HepG2 (cell line): ENCODE measurements around the gene RPS2. TPM values are rescaled to one million over a fixed set of nuclear protein-coding genes. Genes with fewer than 3 reads are reported as not detected.

Source experiments
- HIVEP1 ChIP-seq: sonication (generic); formaldehyde crosslinking; IDR thresholded peaks from 2 replicates; pipeline ENCODE4 v1.4.0; 2020; ENCODE audit warnings: mild to moderate bottlenecking, missing genetic modification reagents
- HMG20B ChIP-seq: conservative IDR thresholded peaks from 2 replicates; pipeline ENCODE4 v1.6.1; 2016; ENCODE audit warnings: missing genetic modification reagents, missing compliant biosample characterization
- HNRNPL ChIP-seq: fragments of 200-400 bp; formaldehyde crosslinking; IDR thresholded peaks from 2 replicates; pipeline ENCODE4 v1.6.1; 2017; ENCODE audit warnings: mild to moderate bottlenecking, low read depth, low read length
- KLF13 ChIP-seq: sonication (generic); formaldehyde crosslinking; IDR thresholded peaks from 2 replicates; pipeline ENCODE4 v1.4.0; 2020; ENCODE audit warnings: mild to moderate bottlenecking, missing genetic modification reagents
- KLF16 ChIP-seq, 2 experiments: sonication (generic) in 1 of 2; formaldehyde crosslinking in 1 of 2; IDR thresholded peaks; 2 replicates each; pipeline versions ENCODE4 v1.6.1 to v1.8.0; 2016 to 2023; ENCODE audit warnings: missing genetic modification reagents in 2 of 2, missing compliant biosample characterization in 1 of 2
- MEIS1 ChIP-seq: sonication (generic); formaldehyde crosslinking; IDR thresholded peaks from 2 replicates; pipeline ENCODE4 v1.9.0; 2021; ENCODE audit warnings: mild to moderate bottlenecking, missing genetic modification reagents, moderate library complexity, borderline replicate concordance
- REL ChIP-seq: sonication (generic); formaldehyde crosslinking; conservative IDR thresholded peaks from 2 replicates; pipeline ENCODE4 v1.8.0; 2022; ENCODE audit warnings: mild to moderate bottlenecking, missing genetic modification reagents, moderate library complexity
- SALL1 ChIP-seq: sonication (generic); formaldehyde crosslinking; IDR thresholded peaks from 2 replicates; pipeline ENCODE4 v1.8.0; 2022; ENCODE audit warnings: mild to moderate bottlenecking, missing genetic modification reagents
- ZNF256 ChIP-seq: sonication (generic); formaldehyde crosslinking; conservative IDR thresholded peaks from 2 replicates; pipeline ENCODE4 v1.4.0; 2020; ENCODE audit warnings: missing genetic modification reagents
- ZNF703 ChIP-seq: sonication (generic); formaldehyde crosslinking; IDR thresholded peaks from 2 replicates; pipeline ENCODE4 v1.5.1; 2020; ENCODE audit warnings: missing genetic modification reagents, mild to moderate bottlenecking, moderate library complexity, borderline replicate concordance
- ZNF773 ChIP-seq: sonication (generic); formaldehyde crosslinking; IDR thresholded peaks from 2 replicates; pipeline ENCODE4 v1.4.0; 2020; ENCODE audit warnings: missing genetic modification reagents, borderline replicate concordance
- polyA plus RNA-seq, 8 experiments: library from polyadenylated mRNA; depleted of rRNA in 3 of 8; stranded (reverse) in 7 of 8; unstranded in 1 of 8; fragments of >200 nt; fragmentation: Illumina TruSeq in 4 of 8; extraction: Trizol in 4 of 8; gene quantifications; 2 replicates each; pipeline versions ENCODE4 v1.2.1 to v1.2.3, GENCODE V29; 2011 to 2016; ENCODE audit warnings: low read depth in 4 of 8, missing spikeins in 1 of 8, mixed read lengths in 1 of 8; ENCODE audit not compliant: insufficient read depth in 1 of 8
- total RNA-seq, 5 experiments: library from RNA; depleted of rRNA; stranded (reverse); fragments of >200 nt; fragmentation: Illumina TruSeq; extraction: Trizol; gene quantifications; 2 replicates each; pipeline ENCODE4 v1.2.3, GENCODE V29; 2016; ENCODE audit warnings: low read depth in 1 of 5
- TF ChIP-seq, protein P1 (sequence below): sonication (generic); formaldehyde crosslinking; IDR thresholded peaks from 2 replicates; pipeline ENCODE4 v1.5.0; 2020; ENCODE audit warnings: mild to moderate bottlenecking, low read depth, missing genetic modification reagents, borderline replicate concordance
- TF ChIP-seq, protein P2 (sequence below): sonication (generic); formaldehyde crosslinking; IDR thresholded peaks from 2 replicates; pipeline ENCODE4 v1.4.0; 2020; ENCODE audit warnings: missing genetic modification reagents
- TF ChIP-seq, protein P3 (sequence below): sonication (generic); formaldehyde crosslinking; conservative IDR thresholded peaks from 2 replicates; pipeline ENCODE4 v1.8.0; 2022; ENCODE audit warnings: low read depth, missing genetic modification reagents

RPS2 gene
- total and polyA plus RNA-seq, 2 of the 13 experiments (the other 11 are each of a cell fraction or from before 2014, with no cell fraction given) = 1,908 to 4,514 TPM

DNA sequence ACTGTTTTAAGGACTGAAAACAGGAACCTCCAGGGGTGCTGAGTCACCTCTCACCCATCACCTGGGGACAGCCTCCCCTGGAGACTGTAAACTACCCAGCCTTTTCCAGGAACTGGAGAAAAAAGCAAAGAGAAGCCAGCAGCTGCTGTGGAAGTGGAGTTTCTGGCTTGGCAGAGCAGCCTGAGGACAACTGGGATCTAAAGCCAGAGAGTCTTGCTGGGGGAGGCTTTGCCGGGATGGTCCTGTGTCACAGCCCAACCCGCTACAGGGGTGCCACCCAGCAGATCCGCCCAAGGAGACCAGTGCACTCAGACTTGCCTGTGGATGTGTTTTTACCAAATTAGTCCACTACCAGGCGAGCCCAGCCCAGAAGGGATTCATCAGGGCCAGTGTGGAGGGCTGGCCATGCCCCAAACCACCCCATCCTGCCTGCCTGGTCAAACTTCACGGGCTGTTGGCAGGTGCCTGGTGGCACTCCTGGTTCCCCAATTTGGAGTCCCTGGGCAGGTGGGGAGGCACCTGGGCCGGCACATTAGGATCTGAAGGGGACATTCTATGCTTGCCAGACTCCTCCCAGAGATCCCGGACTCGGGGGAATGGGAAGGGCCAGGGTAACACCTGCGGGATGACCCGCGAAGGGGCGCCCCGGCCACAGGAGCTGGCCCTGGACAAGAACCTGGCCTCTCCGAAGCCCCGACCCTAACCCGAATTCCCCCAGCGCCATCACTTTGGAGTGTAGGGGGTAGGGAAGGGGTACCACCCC, 22.4 kb downstream of the RPS2 start (continued):
- 0 out of 2 replicates have a peak, but pooled peaks have one; percentile 8 for TF ChIP-seq HNRNPL
- TF ChIP-seq, protein P1, sequence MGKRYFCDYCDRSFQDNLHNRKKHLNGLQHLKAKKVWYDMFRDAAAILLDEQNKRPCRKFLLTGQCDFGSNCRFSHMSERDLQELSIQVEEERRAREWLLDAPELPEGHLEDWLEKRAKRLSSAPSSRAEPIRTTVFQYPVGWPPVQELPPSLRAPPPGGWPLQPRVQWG (CRISPR knock-in tag) = no peak
- TF ChIP-seq MEIS1 (CRISPR knock-in tag) = no peak
- 0 out of 4 replicates have a peak, but pooled peaks of 1 of the 2 experiments have one; percentile 6 for TF ChIP-seq KLF16 (CRISPR knock-in tag; IDR thresholded peaks at IDR 0.05)
- TF ChIP-seq, protein P2, sequence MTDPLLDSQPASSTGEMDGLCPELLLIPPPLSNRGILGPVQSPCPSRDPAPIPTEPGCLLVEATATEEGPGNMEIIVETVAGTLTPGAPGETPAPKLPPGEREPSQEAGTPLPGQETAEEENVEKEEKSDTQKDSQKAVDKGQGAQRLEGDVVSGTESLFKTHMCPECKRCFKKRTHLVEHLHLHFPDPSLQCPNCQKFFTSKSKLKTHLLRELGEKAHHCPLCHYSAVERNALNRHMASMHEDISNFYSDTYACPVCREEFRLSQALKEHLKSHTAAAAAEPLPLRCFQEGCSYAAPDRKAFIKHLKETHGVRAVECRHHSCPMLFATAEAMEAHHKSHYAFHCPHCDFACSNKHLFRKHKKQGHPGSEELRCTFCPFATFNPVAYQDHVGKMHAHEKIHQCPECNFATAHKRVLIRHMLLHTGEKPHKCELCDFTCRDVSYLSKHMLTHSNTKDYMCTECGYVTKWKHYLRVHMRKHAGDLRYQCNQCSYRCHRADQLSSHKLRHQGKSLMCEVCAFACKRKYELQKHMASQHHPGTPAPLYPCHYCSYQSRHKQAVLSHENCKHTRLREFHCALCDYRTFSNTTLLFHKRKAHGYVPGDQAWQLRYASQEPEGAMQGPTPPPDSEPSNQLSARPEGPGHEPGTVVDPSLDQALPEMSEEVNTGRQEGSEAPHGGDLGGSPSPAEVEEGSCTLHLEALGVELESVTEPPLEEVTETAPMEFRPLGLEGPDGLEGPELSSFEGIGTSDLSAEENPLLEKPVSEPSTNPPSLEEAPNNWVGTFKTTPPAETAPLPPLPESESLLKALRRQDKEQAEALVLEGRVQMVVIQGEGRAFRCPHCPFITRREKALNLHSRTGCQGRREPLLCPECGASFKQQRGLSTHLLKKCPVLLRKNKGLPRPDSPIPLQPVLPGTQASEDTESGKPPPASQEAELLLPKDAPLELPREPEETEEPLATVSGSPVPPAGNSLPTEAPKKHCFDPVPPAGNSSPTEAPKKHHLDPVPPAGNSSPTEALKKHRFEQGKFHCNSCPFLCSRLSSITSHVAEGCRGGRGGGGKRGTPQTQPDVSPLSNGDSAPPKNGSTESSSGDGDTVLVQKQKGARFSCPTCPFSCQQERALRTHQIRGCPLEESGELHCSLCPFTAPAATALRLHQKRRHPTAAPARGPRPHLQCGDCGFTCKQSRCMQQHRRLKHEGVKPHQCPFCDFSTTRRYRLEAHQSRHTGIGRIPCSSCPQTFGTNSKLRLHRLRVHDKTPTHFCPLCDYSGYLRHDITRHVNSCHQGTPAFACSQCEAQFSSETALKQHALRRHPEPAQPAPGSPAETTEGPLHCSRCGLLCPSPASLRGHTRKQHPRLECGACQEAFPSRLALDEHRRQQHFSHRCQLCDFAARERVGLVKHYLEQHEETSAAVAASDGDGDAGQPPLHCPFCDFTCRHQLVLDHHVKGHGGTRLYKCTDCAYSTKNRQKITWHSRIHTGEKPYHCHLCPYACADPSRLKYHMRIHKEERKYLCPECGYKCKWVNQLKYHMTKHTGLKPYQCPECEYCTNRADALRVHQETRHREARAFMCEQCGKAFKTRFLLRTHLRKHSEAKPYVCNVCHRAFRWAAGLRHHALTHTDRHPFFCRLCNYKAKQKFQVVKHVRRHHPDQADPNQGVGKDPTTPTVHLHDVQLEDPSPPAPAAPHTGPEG = 0 out of 2 replicates have a peak, but pooled peaks have one; percentile 32
- TF ChIP-seq HMG20B = no peak
- no peak for TF ChIP-seq ZNF703 (CRISPR knock-in tag)
- 0 out of 2 replicates have a peak, but pooled peaks have one; percentile 39 for TF ChIP-seq ZNF256
- no peak for TF ChIP-seq HIVEP1 (CRISPR knock-in tag)
- 0 out of 2 replicates have a peak, but pooled peaks have one; percentile 2 for TF ChIP-seq SALL1 (CRISPR knock-in tag)
- TF ChIP-seq, protein P3, sequence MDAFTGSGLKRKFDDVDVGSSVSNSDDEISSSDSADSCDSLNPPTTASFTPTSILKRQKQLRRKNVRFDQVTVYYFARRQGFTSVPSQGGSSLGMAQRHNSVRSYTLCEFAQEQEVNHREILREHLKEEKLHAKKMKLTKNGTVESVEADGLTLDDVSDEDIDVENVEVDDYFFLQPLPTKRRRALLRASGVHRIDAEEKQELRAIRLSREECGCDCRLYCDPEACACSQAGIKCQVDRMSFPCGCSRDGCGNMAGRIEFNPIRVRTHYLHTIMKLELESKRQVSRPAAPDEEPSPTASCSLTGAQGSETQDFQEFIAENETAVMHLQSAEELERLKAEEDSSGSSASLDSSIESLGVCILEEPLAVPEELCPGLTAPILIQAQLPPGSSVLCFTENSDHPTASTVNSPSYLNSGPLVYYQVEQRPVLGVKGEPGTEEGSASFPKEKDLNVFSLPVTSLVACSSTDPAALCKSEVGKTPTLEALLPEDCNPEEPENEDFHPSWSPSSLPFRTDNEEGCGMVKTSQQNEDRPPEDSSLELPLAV (CRISPR knock-in tag) = no peak
- TF ChIP-seq REL (CRISPR knock-in tag) = 0 out of 2 replicates have a peak, but pooled peaks have one; percentile 19
- TF ChIP-seq KLF13 (CRISPR knock-in tag) = no peak
- TF ChIP-seq ZNF773 = 0 out of 2 replicates have a peak, but pooled peaks have one; percentile 8
